WTC11 (cell line): ENCODE data around the gene CBFA2T3. TPM values are rescaled to one million over a fixed set of nuclear protein-coding genes. Genes with fewer than 3 reads are reported as not detected.

Source experiments
- ATAC-seq: fragments of 200-7000 bp; cut with Tn5 transposase; 2 replicates; pipeline ENCODE4 v1.10.0; 2021; ENCODE audit warnings: mild to moderate bottlenecking, moderate library complexity
- CTCF ChIA-PET: fragments of 300-600 bp; sonication (Branson Sonifier 250); formaldehyde crosslinking; loops from one replicate; lab custom pipeline; 2021; ENCODE audit warnings: antibody characterized with exemption; lab: Charles Lee
- POLR2A ChIA-PET: fragments of 350-600 bp; sonication (Branson Sonifier 250); formaldehyde crosslinking; loops from one replicate; lab custom pipeline; 2021; ENCODE audit warnings: antibody characterized with exemption; lab: Charles Lee
- DNase-seq: peaks from one replicate; pipeline ENCODE4 v3.0.0; 2021; ENCODE audit warnings: low spot score
- H3K27ac Mint-ChIP-seq: 2 replicates; pipeline ENCODE4 v1.8.0; 2021; ENCODE audit warnings: mixed read lengths
- H3K27me3 Mint-ChIP-seq: 2 replicates; pipeline ENCODE4 v1.8.0; 2021; ENCODE audit warnings: low read depth, mild to moderate bottlenecking, moderate library complexity, mixed read lengths
- H3K36me3 Mint-ChIP-seq: 2 replicates; pipeline ENCODE4 v1.8.0; 2021; ENCODE audit warnings: mixed read lengths
- H3K4me1 Mint-ChIP-seq: 2 replicates; pipeline ENCODE4 v1.8.0; 2022; ENCODE audit warnings: mixed read lengths
- H3K4me3 Mint-ChIP-seq: 2 replicates; pipeline ENCODE4 v1.8.0; 2021; ENCODE audit warnings: mild to moderate bottlenecking, moderate library complexity, mixed read lengths
- H3K9me3 Mint-ChIP-seq: 2 replicates; pipeline ENCODE4 v1.8.0; 2021; ENCODE audit warnings: mixed read lengths
- AFF4 ChIP-seq: sonication (generic); formaldehyde crosslinking; IDR thresholded peaks from 2 replicates; pipeline ENCODE4 v1.8.1; 2023; ENCODE audit warnings: mild to moderate bottlenecking, missing genetic modification reagents, borderline replicate concordance
- ESRRA ChIP-seq: sonication (generic); formaldehyde crosslinking; IDR thresholded peaks from 2 replicates; pipeline ENCODE4 v1.8.1; 2022; ENCODE audit warnings: mild to moderate bottlenecking, missing genetic modification reagents, borderline replicate concordance
- HMGA2 ChIP-seq: fragments of 250-450 bp; sonication (Bioruptor Pico); IDR thresholded peaks from 2 replicates; pipeline ENCODE4 v1.4.0; 2021; ENCODE audit warnings: mild to moderate bottlenecking, moderate library complexity
- KAT7 ChIP-seq: sonication (generic); formaldehyde crosslinking; IDR thresholded peaks from 2 replicates; pipeline ENCODE4 v1.8.1; 2023; ENCODE audit warnings: missing genetic modification reagents, mild to moderate bottlenecking, borderline replicate concordance
- NFATC4 ChIP-seq: fragments of 250-450 bp; sonication (Bioruptor Pico); IDR thresholded peaks from 2 replicates; pipeline ENCODE4 v1.9.0; 2021; ENCODE audit warnings: mild to moderate bottlenecking
- NR3C1 ChIP-seq: sonication (generic); formaldehyde crosslinking; conservative IDR thresholded peaks from 2 replicates; pipeline ENCODE4 v1.8.1; 2023; ENCODE audit warnings: low read depth, mild to moderate bottlenecking, missing genetic modification reagents
- PREB ChIP-seq: sonication (generic); formaldehyde crosslinking; IDR thresholded peaks from 2 replicates; pipeline ENCODE4 v1.8.1; 2022; ENCODE audit warnings: mild to moderate bottlenecking, missing genetic modification reagents, moderate library complexity, borderline replicate concordance
- SMAD3 ChIP-seq: sonication (generic); formaldehyde crosslinking; IDR thresholded peaks from 2 replicates; pipeline ENCODE4 v1.8.0; 2022; ENCODE audit warnings: missing genetic modification reagents, mild to moderate bottlenecking, borderline replicate concordance
- SMAD4 ChIP-seq: sonication (generic); formaldehyde crosslinking; IDR thresholded peaks from 2 replicates; pipeline ENCODE4 v1.8.0; 2022; ENCODE audit warnings: mild to moderate bottlenecking, missing genetic modification reagents
- ZMAT4 ChIP-seq: fragments of 250-450 bp; sonication (Bioruptor Pico); IDR thresholded peaks from 2 replicates; pipeline ENCODE4 v1.9.0; 2021; ENCODE audit warnings: mild to moderate bottlenecking
- ZNF138 ChIP-seq: sonication (generic); formaldehyde crosslinking; conservative IDR thresholded peaks from 2 replicates; pipeline ENCODE4 v1.8.1; 2022; ENCODE audit warnings: mild to moderate bottlenecking, moderate library complexity, missing genetic modification reagents
- ZNF219 ChIP-seq: sonication (generic); formaldehyde crosslinking; IDR thresholded peaks from 2 replicates; pipeline ENCODE4 v1.8.0; 2023; ENCODE audit warnings: missing genetic modification reagents, mild to moderate bottlenecking, borderline replicate concordance
- ZNF416 ChIP-seq: fragments of 250-450 bp; sonication (Bioruptor Pico); IDR thresholded peaks from 2 replicates; pipeline ENCODE4 v1.9.0; 2021; ENCODE audit warnings: mild to moderate bottlenecking, inconsistent platforms
- ZNF423 ChIP-seq: fragments of 250-450 bp; sonication (Bioruptor Pico); IDR thresholded peaks from 2 replicates; pipeline ENCODE4 v2.1.2; 2022; ENCODE audit warnings: mild to moderate bottlenecking, moderate library complexity
- ZNF425 ChIP-seq: fragments of 250-450 bp; sonication (Bioruptor Pico); conservative IDR thresholded peaks from 2 replicates; pipeline ENCODE4 v1.9.0; 2021; ENCODE audit warnings: mild to moderate bottlenecking
- total RNA-seq: library from RNA; stranded (reverse); gene quantifications from 3 replicates; pipeline ENCODE4 v1.2.3, GENCODE V29; 2021
- TF ChIP-seq, protein P1 (sequence below): fragments of 250-450 bp; sonication (Bioruptor Pico); IDR thresholded peaks from 2 replicates; pipeline ENCODE4 v1.9.0; 2021; ENCODE audit warnings: mild to moderate bottlenecking, borderline replicate concordance
- TF ChIP-seq, protein P2 (sequence below): fragments of 250-450 bp; sonication (Bioruptor Pico); IDR thresholded peaks from 2 replicates; pipeline ENCODE4 v1.9.0; 2021; ENCODE audit warnings: mild to moderate bottlenecking

CBFA2T3 gene
- total RNA-seq, 1 experiment from 2014 or later = 2.6 TPM

- H3K27ac Mint-ChIP-seq = no peak overlapping the region
- no peaks in the 10 kb centered on the region for H3K27me3 Mint-ChIP-seq
- H3K9me3 Mint-ChIP-seq = no peaks in the 10 kb centered on the region
- ChIA-PET CTCF (no interaction called here), POLR2A (no interaction called here)
- H3K4me1 Mint-ChIP-seq = no peaks in the 10 kb centered on the region
- H3K36me3 Mint-ChIP-seq = peaks cover 4% of the 10 kb centered on the region
- ATAC-seq (no peak), DNase-seq (no peak)
- H3K4me3 Mint-ChIP-seq = no peak overlapping the region
- TF ChIP-seq ZMAT4 (CRISPR knock-in tag) (no peak), PREB (CRISPR knock-in tag) (no peak), ZNF423 (CRISPR knock-in tag) (no peak), KAT7 (no peak), HMGA2 (CRISPR knock-in tag) (no peak), SMAD3 (CRISPR knock-in tag) (no peak), AFF4 (CRISPR knock-in tag) (no peak), ZNF425 (CRISPR knock-in tag) (no peak), SMAD4 (CRISPR knock-in tag) (no peak)
- TF ChIP-seq, protein P1, sequence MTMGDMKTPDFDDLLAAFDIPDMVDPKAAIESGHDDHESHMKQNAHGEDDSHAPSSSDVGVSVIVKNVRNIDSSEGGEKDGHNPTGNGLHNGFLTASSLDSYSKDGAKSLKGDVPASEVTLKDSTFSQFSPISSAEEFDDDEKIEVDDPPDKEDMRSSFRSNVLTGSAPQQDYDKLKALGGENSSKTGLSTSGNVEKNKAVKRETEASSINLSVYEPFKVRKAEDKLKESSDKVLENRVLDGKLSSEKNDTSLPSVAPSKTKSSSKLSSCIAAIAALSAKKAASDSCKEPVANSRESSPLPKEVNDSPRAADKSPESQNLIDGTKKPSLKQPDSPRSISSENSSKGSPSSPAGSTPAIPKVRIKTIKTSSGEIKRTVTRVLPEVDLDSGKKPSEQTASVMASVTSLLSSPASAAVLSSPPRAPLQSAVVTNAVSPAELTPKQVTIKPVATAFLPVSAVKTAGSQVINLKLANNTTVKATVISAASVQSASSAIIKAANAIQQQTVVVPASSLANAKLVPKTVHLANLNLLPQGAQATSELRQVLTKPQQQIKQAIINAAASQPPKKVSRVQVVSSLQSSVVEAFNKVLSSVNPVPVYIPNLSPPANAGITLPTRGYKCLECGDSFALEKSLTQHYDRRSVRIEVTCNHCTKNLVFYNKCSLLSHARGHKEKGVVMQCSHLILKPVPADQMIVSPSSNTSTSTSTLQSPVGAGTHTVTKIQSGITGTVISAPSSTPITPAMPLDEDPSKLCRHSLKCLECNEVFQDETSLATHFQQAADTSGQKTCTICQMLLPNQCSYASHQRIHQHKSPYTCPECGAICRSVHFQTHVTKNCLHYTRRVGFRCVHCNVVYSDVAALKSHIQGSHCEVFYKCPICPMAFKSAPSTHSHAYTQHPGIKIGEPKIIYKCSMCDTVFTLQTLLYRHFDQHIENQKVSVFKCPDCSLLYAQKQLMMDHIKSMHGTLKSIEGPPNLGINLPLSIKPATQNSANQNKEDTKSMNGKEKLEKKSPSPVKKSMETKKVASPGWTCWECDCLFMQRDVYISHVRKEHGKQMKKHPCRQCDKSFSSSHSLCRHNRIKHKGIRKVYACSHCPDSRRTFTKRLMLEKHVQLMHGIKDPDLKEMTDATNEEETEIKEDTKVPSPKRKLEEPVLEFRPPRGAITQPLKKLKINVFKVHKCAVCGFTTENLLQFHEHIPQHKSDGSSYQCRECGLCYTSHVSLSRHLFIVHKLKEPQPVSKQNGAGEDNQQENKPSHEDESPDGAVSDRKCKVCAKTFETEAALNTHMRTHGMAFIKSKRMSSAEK (CRISPR knock-in tag) = no peak
Observed at GRCh38 chr16:88842308-88842756, 134.7 kb downstream of the CBFA2T3 start.

GRCh38 chr16:88841521-88842307 is 135.3 kb downstream of the CBFA2T3 start:
- H3K36me3 Mint-ChIP-seq = peaks cover 4% of the 10 kb centered on the region
- H3K4me3 Mint-ChIP-seq = no peak overlapping the region
- ChIA-PET POLR2A (no interaction called here), CTCF (no interaction called here)
- no peak overlapping the region for H3K27ac Mint-ChIP-seq
- H3K9me3 Mint-ChIP-seq = no peaks in the 10 kb centered on the region
- ATAC-seq (no peak), DNase-seq (no peak)
- H3K27me3 Mint-ChIP-seq = no peaks in the 10 kb centered on the region
- no peaks in the 10 kb centered on the region for H3K4me1 Mint-ChIP-seq
- TF ChIP-seq ZNF219 (CRISPR knock-in tag) (no peak), NFATC4 (CRISPR knock-in tag) (no peak), ZNF416 (CRISPR knock-in tag) (no peak), ESRRA (no peak), NR3C1 (no peak), ZNF138 (CRISPR knock-in tag) (no peak)
- TF ChIP-seq, protein P2, sequence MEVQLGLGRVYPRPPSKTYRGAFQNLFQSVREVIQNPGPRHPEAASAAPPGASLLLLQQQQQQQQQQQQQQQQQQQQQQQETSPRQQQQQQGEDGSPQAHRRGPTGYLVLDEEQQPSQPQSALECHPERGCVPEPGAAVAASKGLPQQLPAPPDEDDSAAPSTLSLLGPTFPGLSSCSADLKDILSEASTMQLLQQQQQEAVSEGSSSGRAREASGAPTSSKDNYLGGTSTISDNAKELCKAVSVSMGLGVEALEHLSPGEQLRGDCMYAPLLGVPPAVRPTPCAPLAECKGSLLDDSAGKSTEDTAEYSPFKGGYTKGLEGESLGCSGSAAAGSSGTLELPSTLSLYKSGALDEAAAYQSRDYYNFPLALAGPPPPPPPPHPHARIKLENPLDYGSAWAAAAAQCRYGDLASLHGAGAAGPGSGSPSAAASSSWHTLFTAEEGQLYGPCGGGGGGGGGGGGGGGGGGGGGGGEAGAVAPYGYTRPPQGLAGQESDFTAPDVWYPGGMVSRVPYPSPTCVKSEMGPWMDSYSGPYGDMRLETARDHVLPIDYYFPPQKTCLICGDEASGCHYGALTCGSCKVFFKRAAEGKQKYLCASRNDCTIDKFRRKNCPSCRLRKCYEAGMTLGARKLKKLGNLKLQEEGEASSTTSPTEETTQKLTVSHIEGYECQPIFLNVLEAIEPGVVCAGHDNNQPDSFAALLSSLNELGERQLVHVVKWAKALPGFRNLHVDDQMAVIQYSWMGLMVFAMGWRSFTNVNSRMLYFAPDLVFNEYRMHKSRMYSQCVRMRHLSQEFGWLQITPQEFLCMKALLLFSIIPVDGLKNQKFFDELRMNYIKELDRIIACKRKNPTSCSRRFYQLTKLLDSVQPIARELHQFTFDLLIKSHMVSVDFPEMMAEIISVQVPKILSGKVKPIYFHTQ = no peak
